ENCODE measurements around the gene ABCB7. TPM values are rescaled to one million over a fixed set of nuclear protein-coding genes. Genes with fewer than 3 reads are reported as not detected.

The ABCB7 gene
- total RNA-seq, 2 experiments from 2014 or later: 26.7 to 31.7 TPM

DNA sequence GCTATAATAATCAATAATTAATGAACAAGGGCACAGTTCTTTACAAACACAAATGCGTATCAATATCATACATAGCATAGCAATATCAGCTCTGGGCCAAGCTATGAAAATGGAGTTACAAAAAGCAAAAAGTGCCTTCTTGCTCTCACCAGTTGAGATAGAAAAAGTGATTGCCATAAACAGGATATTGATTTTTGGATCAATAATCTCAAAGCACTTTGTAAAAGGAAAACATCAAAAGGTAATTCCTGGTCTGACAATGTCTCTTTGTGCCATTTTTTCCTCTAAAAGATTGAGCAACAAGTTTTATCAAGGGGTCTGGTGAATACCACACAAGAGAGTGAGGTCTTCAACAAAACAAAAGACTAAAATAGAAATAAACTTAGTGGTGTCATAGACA, 42.4 kb downstream of the ABCB7 start:
- Histone ChIP-seq H3K4me3 (ENCODE audit: low read depth, low read length, poor library complexity, severe bottlenecking) (no peak overlapping the region), H4K20me1 (ENCODE audit: insufficient read depth, low read length) (no peaks in the 10 kb centered on the region), H3K4me1 (ENCODE audit: insufficient read depth, low read length, poor library complexity, severe bottlenecking) (no peaks in the 10 kb centered on the region), H3K9me2 (ENCODE audit: insufficient read depth, low read length) (no peaks in the 10 kb centered on the region), H3K36me3 (ENCODE audit: insufficient read depth, low read length) (no peaks in the 10 kb centered on the region; the same call in 1 of the 2 replicates), H3K27ac (ENCODE audit: low read depth, low read length, poor library complexity, severe bottlenecking) (no peak overlapping the region), H3K9me3 (ENCODE audit: low read length) (no peaks in the 10 kb centered on the region), H2AFZ (ENCODE audit: low read length) (no peak overlapping the region), H3K79me2 (ENCODE audit: insufficient read depth, low read depth, low read length) (no peaks in the 10 kb centered on the region), H3K4me2 (ENCODE audit: low read length) (no peak overlapping the region)
- CTCF ChIA-PET (ENCODE audit: unreplicated experiment): no interaction called here
- POLR2A ChIA-PET: no interaction called here
- TF ChIP-seq, protein P1, sequence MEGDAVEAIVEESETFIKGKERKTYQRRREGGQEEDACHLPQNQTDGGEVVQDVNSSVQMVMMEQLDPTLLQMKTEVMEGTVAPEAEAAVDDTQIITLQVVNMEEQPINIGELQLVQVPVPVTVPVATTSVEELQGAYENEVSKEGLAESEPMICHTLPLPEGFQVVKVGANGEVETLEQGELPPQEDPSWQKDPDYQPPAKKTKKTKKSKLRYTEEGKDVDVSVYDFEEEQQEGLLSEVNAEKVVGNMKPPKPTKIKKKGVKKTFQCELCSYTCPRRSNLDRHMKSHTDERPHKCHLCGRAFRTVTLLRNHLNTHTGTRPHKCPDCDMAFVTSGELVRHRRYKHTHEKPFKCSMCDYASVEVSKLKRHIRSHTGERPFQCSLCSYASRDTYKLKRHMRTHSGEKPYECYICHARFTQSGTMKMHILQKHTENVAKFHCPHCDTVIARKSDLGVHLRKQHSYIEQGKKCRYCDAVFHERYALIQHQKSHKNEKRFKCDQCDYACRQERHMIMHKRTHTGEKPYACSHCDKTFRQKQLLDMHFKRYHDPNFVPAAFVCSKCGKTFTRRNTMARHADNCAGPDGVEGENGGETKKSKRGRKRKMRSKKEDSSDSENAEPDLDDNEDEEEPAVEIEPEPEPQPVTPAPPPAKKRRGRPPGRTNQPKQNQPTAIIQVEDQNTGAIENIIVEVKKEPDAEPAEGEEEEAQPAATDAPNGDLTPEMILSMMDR (conservative IDR thresholded peaks at IDR 0.05; ENCODE audit: low read length): no peak
- TF ChIP-seq EZH2phosphoT487 (IDR thresholded peaks at IDR 0.05; ENCODE audit: borderline replicate concordance, low read depth, low read length): no peak
- intact Hi-C loops (cut with micrococcal nuclease; ENCODE audit: unreplicated experiment): no loop called here
- DNase-seq (ENCODE audit: low spot score): no peak
- no TSS peak for BruUV-seq (replicated peaks)

DNA sequence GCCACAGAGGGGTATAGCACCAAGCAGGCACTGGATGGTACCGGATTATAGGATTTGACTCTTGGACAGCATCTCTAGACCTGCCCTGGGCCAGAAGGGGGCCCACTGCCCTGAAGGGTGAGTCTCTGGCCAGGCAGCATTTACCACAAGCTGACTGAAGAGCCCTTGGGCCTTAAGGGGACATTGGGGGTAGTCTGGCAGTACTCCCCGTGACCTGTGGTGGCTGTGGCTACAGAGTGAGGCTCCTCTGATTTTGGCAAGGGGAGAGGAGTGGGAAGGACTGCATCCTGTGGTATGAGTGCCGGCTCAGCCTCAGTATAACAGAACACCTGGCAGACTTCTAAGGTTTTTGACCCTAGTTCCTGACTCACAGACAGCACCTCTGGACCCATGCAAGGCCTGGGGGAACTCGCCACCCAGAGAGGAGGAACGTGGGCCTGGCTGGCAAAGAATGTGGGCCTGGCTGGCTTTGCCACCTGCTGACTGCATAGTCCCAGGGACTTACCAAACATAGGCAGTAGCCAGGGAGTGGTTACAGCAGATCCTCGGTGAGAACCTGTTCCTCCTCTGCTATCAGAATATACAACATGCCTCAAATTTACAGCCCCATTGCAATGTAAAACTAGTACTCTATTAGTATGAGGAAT, 48.1 kb downstream of the ABCB7 start:
- Histone ChIP-seq H3K4me2 (ENCODE audit: low read length) (no peak overlapping the region), H3K36me3 (ENCODE audit: insufficient read depth, low read length) (peaks cover 9% of the 10 kb centered on the region), H3K27ac (ENCODE audit: low read depth, low read length, poor library complexity, severe bottlenecking) (no peak overlapping the region), H4K20me1 (ENCODE audit: insufficient read depth, low read length) (no peaks in the 10 kb centered on the region), H2AFZ (ENCODE audit: low read length) (no peak overlapping the region), H3K4me3 (ENCODE audit: low read depth, low read length, poor library complexity, severe bottlenecking) (no peak overlapping the region), H3K4me1 (ENCODE audit: insufficient read depth, low read length, poor library complexity, severe bottlenecking) (no peaks in the 10 kb centered on the region), H3K9me2 (ENCODE audit: insufficient read depth, low read length) (no peaks in the 10 kb centered on the region), H3K79me2 (ENCODE audit: insufficient read depth, low read depth, low read length) (peaks cover 4% of the 10 kb centered on the region; the same call in 1 of the 2 replicates), H3K9me3 (ENCODE audit: low read length) (no peaks in the 10 kb centered on the region)
- no TSS peak for BruUV-seq (replicated peaks)
- TF ChIP-seq EZH2phosphoT487 (IDR thresholded peaks at IDR 0.05; ENCODE audit: borderline replicate concordance, low read depth, low read length): no peak
- TF ChIP-seq, protein P1 (conservative IDR thresholded peaks at IDR 0.05; ENCODE audit: low read length): no peak
- ChIA-PET POLR2A (interaction anchor here (0.9 kb wide), 1 partner anchor 9 kb away, joined by 9 read pairs; no protein-coding TSS in a partner anchor), CTCF (ENCODE audit: unreplicated experiment) (no interaction called here)
- no peak for DNase-seq (ENCODE audit: low spot score)
- intact Hi-C loops (cut with micrococcal nuclease; ENCODE audit: unreplicated experiment): loop anchor here (5.0 kb wide), 1 partner anchor 39 kb away; no protein-coding TSS in a partner anchor

DNA sequence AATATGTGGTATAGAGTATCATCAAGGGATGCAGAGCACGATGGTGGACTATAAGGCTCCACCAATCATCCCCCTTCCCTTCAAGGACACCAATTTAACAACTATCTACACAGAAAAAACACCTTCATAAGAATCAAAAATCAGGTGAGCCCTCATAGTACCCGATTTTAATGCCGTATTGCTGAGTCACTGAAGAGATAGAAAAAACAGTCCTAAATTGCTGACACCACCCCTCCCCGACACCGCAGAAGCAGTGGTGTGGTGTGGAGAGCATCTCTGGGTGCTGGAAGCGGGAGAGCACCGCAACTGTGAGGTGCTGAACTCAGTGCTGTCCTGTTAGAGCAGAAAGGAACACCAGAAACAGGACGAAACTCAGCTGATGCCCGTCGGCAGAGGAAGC, 49.3 kb downstream of the ABCB7 start:
- peaks cover 9% of the 10 kb centered on the region for H3K36me3 ChIP-seq (ENCODE audit: insufficient read depth, low read length)
- no peaks in the 10 kb centered on the region for H3K9me2 ChIP-seq (ENCODE audit: insufficient read depth, low read length)
- H3K9me3 ChIP-seq (ENCODE audit: low read length): no peaks in the 10 kb centered on the region
- H3K4me2 ChIP-seq (ENCODE audit: low read length): no peak overlapping the region
- intact Hi-C loops (cut with micrococcal nuclease; ENCODE audit: unreplicated experiment): loop anchor here (5.0 kb wide), 1 partner anchor 41 kb away; no protein-coding TSS in a partner anchor
- POLR2A ChIA-PET: no interaction called here
- H3K79me2 ChIP-seq (ENCODE audit: insufficient read depth, low read depth, low read length): peaks cover 4% of the 10 kb centered on the region; the same call in 1 of the 2 replicates
- CTCF ChIA-PET (ENCODE audit: unreplicated experiment): no interaction called here
- no peak overlapping the region for H2AFZ ChIP-seq (ENCODE audit: low read length)
- H4K20me1 ChIP-seq (ENCODE audit: insufficient read depth, low read length): no peaks in the 10 kb centered on the region
- H3K27ac ChIP-seq (ENCODE audit: low read depth, low read length, poor library complexity, severe bottlenecking): no peak overlapping the region
- H3K4me1 ChIP-seq (ENCODE audit: insufficient read depth, low read length, poor library complexity, severe bottlenecking): no peaks in the 10 kb centered on the region
- TF ChIP-seq, protein P1 (conservative IDR thresholded peaks at IDR 0.05; ENCODE audit: low read length): no peak
- TF ChIP-seq EZH2phosphoT487 (IDR thresholded peaks at IDR 0.05; ENCODE audit: borderline replicate concordance, low read depth, low read length): no peak
- DNase-seq (ENCODE audit: low spot score): no peak
- no TSS peak for BruUV-seq (replicated peaks)
- no peak overlapping the region for H3K4me3 ChIP-seq (ENCODE audit: low read depth, low read length, poor library complexity, severe bottlenecking)
